AG04449 (cell line): ENCODE data around the gene CD1C.
"Not testable (repeated sequence)": the region's sequence is repeated elsewhere in the genome, so short reads cannot be mapped to it uniquely, and the experiment has no call there.

Experiments
- CTCF ChIA-PET: fragments of 350-600 bp; formaldehyde crosslinking; extraction: SDS; loops from one replicate; lab custom pipeline; 2021; ENCODE audit warnings: antibody characterized with exemption; lab: Yijun Ruan, JAX
- POLR2A ChIA-PET: fragments of 400-600, 350-600 bp; formaldehyde crosslinking; extraction: SDS; loops from one replicate; lab custom pipeline; 2020; ENCODE audit warnings: antibody characterized with exemption, inconsistent platforms; lab: Yijun Ruan, JAX
- DNase-seq: peaks from one replicate; pipeline ENCODE4 v3.0.0-alpha.2; 2010; ENCODE audit warnings: low read depth, low spot score
- H3K4me3 ChIP-seq: 2 replicates; pipeline ENCODE4 v1.5.1; 2011; ENCODE audit warnings: low read depth, mild to moderate bottlenecking, control low read depth, low read length
- CTCF ChIP-seq: IDR thresholded peaks from one replicate; pipeline ENCODE4 v1.5.1; 2011; ENCODE audit warnings: mild to moderate bottlenecking, moderate library complexity, low read length, control low read depth, inconsistent platforms; ENCODE audit not compliant: insufficient read depth; ENCODE audit errors: missing control alignments

The CD1C gene

GRCh38 chr1:158255656-158256055, 34.1 kb upstream of the CD1C start:
- no peak for DNase-seq
- no peak for TF ChIP-seq CTCF
- ChIA-PET CTCF (no interaction called here), POLR2A (no interaction called here)
- no peak overlapping the region for H3K4me3 ChIP-seq

- CTCF ChIA-PET, DNase-seq, H3K4me3 ChIP-seq, POLR2A ChIA-PET: not testable (repeated sequence)
These were observed 33.0 kb upstream of the CD1C start for GRCh38 chr1:158256747-158257146.

- DNase-seq: no peak
- no peak overlapping the region for H3K4me3 ChIP-seq
- ChIA-PET CTCF (no interaction called here), POLR2A (no interaction called here)
- TF ChIP-seq CTCF: no peak
These were observed 31.8 kb upstream of the CD1C start for GRCh38 chr1:158257888-158258287.

GRCh38 chr1:158259117-158259516, 30.6 kb upstream of the CD1C start:
- H3K4me3 ChIP-seq: no peak overlapping the region
- ChIA-PET CTCF (no interaction called here), POLR2A (no interaction called here)
- no peak for DNase-seq
- TF ChIP-seq CTCF: no peak

- POLR2A ChIA-PET: no interaction called here
- H3K4me3 ChIP-seq: no peak overlapping the region
- CTCF ChIA-PET: no interaction called here
- no peak for TF ChIP-seq CTCF
- DNase-seq: no peak
These were observed 17.0 kb upstream of the CD1C start for GRCh38 chr1:158272681-158273080.

- CTCF ChIA-PET: no interaction called here
- H3K4me3 ChIP-seq: no peak overlapping the region
- POLR2A ChIA-PET: no interaction called here
- TF ChIP-seq CTCF: no peak
- no peak for DNase-seq
These were observed 14.9 kb upstream of the CD1C start for GRCh38 chr1:158274797-158275196.

- CTCF ChIA-PET, H3K4me3 ChIP-seq, POLR2A ChIA-PET, DNase-seq: not testable (repeated sequence)
These were observed 7.3 kb upstream of the CD1C start for GRCh38 chr1:158282421-158282820.
